AG04450 (cell line): ENCODE data around the gene PDZRN3. TPM values are rescaled to one million over a fixed set of nuclear protein-coding genes. Genes with fewer than 3 reads are reported as not detected.

Experiments used
- CTCF ChIA-PET: fragments of 300-600, 350-600 bp; formaldehyde crosslinking; extraction: SDS; loops from one replicate; lab custom pipeline; 2022; ENCODE audit warnings: antibody characterized with exemption, inconsistent platforms; lab: Charles Lee
- POLR2A ChIA-PET: fragments of 350-600 bp; formaldehyde crosslinking; extraction: SDS; loops from one replicate; lab custom pipeline; 2021; ENCODE audit warnings: antibody characterized with exemption, inconsistent platforms; lab: Yijun Ruan, JAX
- DNase-seq: peaks from one replicate; pipeline ENCODE4 v3.0.0-alpha.2; 2011; ENCODE audit warnings: low read depth, low spot score
- H3K27ac ChIP-seq: one replicate; pipeline ENCODE4 v1.5.1; 2012; ENCODE audit warnings: low read depth, low read length, control low read depth
- H3K27me3 ChIP-seq: one replicate; pipeline ENCODE4 v1.6.0; 2012; ENCODE audit warnings: low read length; ENCODE audit not compliant: control insufficient read depth, insufficient read depth
- H3K4me3 ChIP-seq: 2 replicates; pipeline ENCODE4 v1.5.1; 2011; ENCODE audit warnings: mild to moderate bottlenecking, low read depth, low read length, control low read depth
- H3K9me3 ChIP-seq: 2 replicates; pipeline ENCODE4 v1.5.1; 2012; ENCODE audit warnings: low read length; ENCODE audit not compliant: control insufficient read depth, insufficient read depth
- CTCF ChIP-seq: IDR thresholded peaks from 2 replicates; pipeline ENCODE4 v1.5.1; 2011; ENCODE audit warnings: low read depth, low read length, control low read depth, inconsistent platforms
- polyA plus RNA-seq: library from polyadenylated mRNA; depleted of rRNA; stranded (reverse); fragments of >200 nt; gene quantifications from 2 replicates; pipeline ENCODE4 v1.2.3, GENCODE V29; 2011

PDZRN3 gene
- polyA plus RNA-seq, 1 experiment = 14.7 TPM

GRCh38 chr3:73626106-73626505 lies 1.4 kb upstream of the PDZRN3 start:
- no peak overlapping the region for H3K27ac ChIP-seq
- no peaks in the 10 kb centered on the region for H3K27me3 ChIP-seq
- ChIA-PET CTCF (interaction anchor here (1.9 to 3.1 kb wide), 2 partner anchors 118 to 222 kb away, joined by 8 to 17 read pairs; no protein-coding TSS in a partner anchor), POLR2A (interaction anchor here (3.3 kb wide), 1 partner anchor 79 kb away, joined by 17 read pairs; no protein-coding TSS in a partner anchor)
- peak overlapping the region; percentile 89 for H3K4me3 ChIP-seq
- no peak for TF ChIP-seq CTCF
- no peaks in the 10 kb centered on the region; the same call in 1 of the 2 replicates for H3K9me3 ChIP-seq
- DNase-seq = no peak

GRCh38 chr3:73624017-73624820 lies 522 bp downstream of the PDZRN3 start:
- POLR2A ChIA-PET = interaction anchor here (0.5 to 3.3 kb wide), 9 partner anchors 11 to 622 kb away, joined by 3 to 17 read pairs (median 3); no protein-coding TSS in a partner anchor
- no peak overlapping the region for H3K27ac ChIP-seq
- peak overlapping the region; percentile 89 for H3K4me3 ChIP-seq
- H3K9me3 ChIP-seq = no peaks in the 10 kb centered on the region; the same call in 1 of the 2 replicates
- no peak for DNase-seq
- CTCF ChIA-PET = interaction anchor here (0.9 to 3.1 kb wide), 7 partner anchors 11 to 234 kb away, joined by 3 to 17 read pairs (median 3); no protein-coding TSS in a partner anchor
- peak; percentile 38 for TF ChIP-seq CTCF
- no peaks in the 10 kb centered on the region for H3K27me3 ChIP-seq

GRCh38 chr3:73623346-73623745 lies 1.4 kb downstream of the PDZRN3 start:
- DNase-seq = no peak
- POLR2A ChIA-PET = interaction anchor here (0.5 to 3.3 kb wide), 10 partner anchors 12 to 581 kb away, joined by 3 to 17 read pairs (median 3); no protein-coding TSS in a partner anchor

GRCh38 chr3:73622091-73622805 lies 2.5 kb downstream of the PDZRN3 start:
- peak overlapping the region; percentile 89 for H3K4me3 ChIP-seq
- ChIA-PET CTCF (interaction anchor here (0.8 to 2.6 kb wide), 4 partner anchors 74 to 227 kb away, joined by 3 to 23 read pairs (median 6); no protein-coding TSS in a partner anchor), POLR2A (interaction anchor here (0.6 to 1.0 kb wide), 3 partner anchors 17 to 139 kb away, joined by 3 to 10 read pairs (median 4); no protein-coding TSS in a partner anchor)
- no peak for TF ChIP-seq CTCF
- H3K27me3 ChIP-seq = no peaks in the 10 kb centered on the region
- no peak for DNase-seq
- no peaks in the 10 kb centered on the region; the same call in 1 of the 2 replicates for H3K9me3 ChIP-seq
- H3K27ac ChIP-seq = peak overlapping the region; percentile 65

More at GRCh38 chr3:73623346-73623745, 1.4 kb downstream of the PDZRN3 start:
- Histone ChIP-seq H3K4me3 (peak overlapping the region; percentile 89), H3K27ac (no peak overlapping the region), H3K9me3 (no peaks in the 10 kb centered on the region; the same call in 1 of the 2 replicates), H3K27me3 (no peaks in the 10 kb centered on the region)
- no peak for TF ChIP-seq CTCF
- CTCF ChIA-PET = interaction anchor here (0.8 to 3.1 kb wide), 5 partner anchors 19 to 224 kb away, joined by 3 to 17 read pairs (median 3); no protein-coding TSS in a partner anchor
